Measurements from ENCODE around the gene EIF2B1.

DNA sequence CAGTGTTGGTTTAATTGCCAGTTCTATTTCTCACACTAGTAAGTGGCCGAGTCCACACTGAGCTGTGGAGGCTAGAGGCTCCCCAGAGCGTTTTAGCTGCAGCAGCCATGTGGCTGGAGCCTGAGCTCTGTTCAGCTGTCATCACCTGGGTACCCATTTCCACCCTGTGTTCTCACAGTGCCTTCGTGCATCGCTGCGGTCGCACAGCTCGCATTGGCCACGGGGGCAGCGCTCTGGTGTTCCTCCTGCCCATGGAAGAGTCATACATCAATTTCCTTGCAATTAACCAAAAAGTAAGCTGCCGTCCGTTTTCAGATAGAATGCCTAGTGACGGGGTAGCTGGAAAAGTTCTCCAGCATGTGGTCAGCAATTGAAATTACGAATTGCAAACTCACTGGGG lies 15.9 kb downstream of the EIF2B1 start:
- TF ChIP-seq, protein P1, sequence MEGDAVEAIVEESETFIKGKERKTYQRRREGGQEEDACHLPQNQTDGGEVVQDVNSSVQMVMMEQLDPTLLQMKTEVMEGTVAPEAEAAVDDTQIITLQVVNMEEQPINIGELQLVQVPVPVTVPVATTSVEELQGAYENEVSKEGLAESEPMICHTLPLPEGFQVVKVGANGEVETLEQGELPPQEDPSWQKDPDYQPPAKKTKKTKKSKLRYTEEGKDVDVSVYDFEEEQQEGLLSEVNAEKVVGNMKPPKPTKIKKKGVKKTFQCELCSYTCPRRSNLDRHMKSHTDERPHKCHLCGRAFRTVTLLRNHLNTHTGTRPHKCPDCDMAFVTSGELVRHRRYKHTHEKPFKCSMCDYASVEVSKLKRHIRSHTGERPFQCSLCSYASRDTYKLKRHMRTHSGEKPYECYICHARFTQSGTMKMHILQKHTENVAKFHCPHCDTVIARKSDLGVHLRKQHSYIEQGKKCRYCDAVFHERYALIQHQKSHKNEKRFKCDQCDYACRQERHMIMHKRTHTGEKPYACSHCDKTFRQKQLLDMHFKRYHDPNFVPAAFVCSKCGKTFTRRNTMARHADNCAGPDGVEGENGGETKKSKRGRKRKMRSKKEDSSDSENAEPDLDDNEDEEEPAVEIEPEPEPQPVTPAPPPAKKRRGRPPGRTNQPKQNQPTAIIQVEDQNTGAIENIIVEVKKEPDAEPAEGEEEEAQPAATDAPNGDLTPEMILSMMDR (conservative IDR thresholded peaks at IDR 0.05; ENCODE audit: low read depth, low read length): no peak
- TF ChIP-seq EZH2 (IDR thresholded peaks at IDR 0.05; ENCODE audit: low read length, unreplicated experiment): no peak
